Measurements from ENCODE around the gene APBB1. TPM values are rescaled to one million over a fixed set of nuclear protein-coding genes. Genes with fewer than 3 reads are reported as not detected.

The APBB1 gene
- total RNA-seq, 1 experiment from 2014 or later, result 17.1 TPM

Other genes starting within 250 kb of the APBB1 start
- gene OR52B2, start 248.8 kb downstream of the APBB1 start, total RNA-seq (2014; rRNA removed; shearing (Covaris generic)), result not detected in 2 replicates
- gene OR52W1, start 219.9 kb downstream of the APBB1 start, total RNA-seq (2014; rRNA removed; shearing (Covaris generic)), result not detected in 2 replicates
- not detected in 2 replicates for gene C11orf42, start 213.5 kb downstream of the APBB1 start, total RNA-seq (2014; rRNA removed; shearing (Covaris generic))
- 5.6 and 10.0 TPM in 2 replicates for gene FHIP1B, start 184.5 kb downstream of the APBB1 start, total RNA-seq (2014; rRNA removed; shearing (Covaris generic))
- gene CNGA4, start 180.0 kb downstream of the APBB1 start, total RNA-seq (2014; rRNA removed; shearing (Covaris generic)), result not detected in 2 replicates
- not detected in 2 replicates for gene CCKBR, start 159.3 kb downstream of the APBB1 start, total RNA-seq (2014; rRNA removed; shearing (Covaris generic))
- gene CAVIN3, start 98.6 kb downstream of the APBB1 start, total RNA-seq (2014; rRNA removed; shearing (Covaris generic)), result 174 and 307 TPM in 2 replicates
- gene SMPD1, start 28.6 kb downstream of the APBB1 start, total RNA-seq (2014; rRNA removed; shearing (Covaris generic)), result 38.9 and 57.9 TPM in 2 replicates
- gene HPX, start 21.9 kb upstream of the APBB1 start, total RNA-seq (2014; rRNA removed; shearing (Covaris generic)), result 0.32 TPM in 1 of 2 replicates, not detected in the other
- 9.1 and 11.0 TPM in 2 replicates for gene TRIM3, start 54.8 kb upstream of the APBB1 start, total RNA-seq (2014; rRNA removed; shearing (Covaris generic))
- gene ARFIP2, start 62.2 kb upstream of the APBB1 start, total RNA-seq (2014; rRNA removed; shearing (Covaris generic)), result 14.0 and 22.9 TPM in 2 replicates
- gene TIMM10B, start 62.4 kb upstream of the APBB1 start, total RNA-seq (2014; rRNA removed; shearing (Covaris generic)), result 5.6 and 19.1 TPM in 2 replicates
- 1.5 and 1.8 TPM in 2 replicates for gene DNHD1, start 78.2 kb upstream of the APBB1 start, total RNA-seq (2014; rRNA removed; shearing (Covaris generic))
- gene RRP8, start 184.5 kb upstream of the APBB1 start, total RNA-seq (2014; rRNA removed; shearing (Covaris generic)), result 10.2 and 12.0 TPM in 2 replicates
- 160 and 180 TPM in 2 replicates for gene ILK, start 184.7 kb upstream of the APBB1 start, total RNA-seq (2014; rRNA removed; shearing (Covaris generic))
- gene TAF10, start 193.1 kb upstream of the APBB1 start, total RNA-seq (2014; rRNA removed; shearing (Covaris generic)), result 25.2 and 35.2 TPM in 2 replicates
- gene TPP1, start 200.3 kb upstream of the APBB1 start, total RNA-seq (2014; rRNA removed; shearing (Covaris generic)), result 5.9 and 6.8 TPM in 2 replicates
- 7.8 and 12.0 TPM in 2 replicates for gene DCHS1, start 236.7 kb upstream of the APBB1 start, total RNA-seq (2014; rRNA removed; shearing (Covaris generic))

Measured in SJSA1 (cell line).